GM19455 (cell line): ENCODE measurements around the gene KCNB1.

Experiments used
- ATAC-seq: cut with Tn5 transposase; IDR thresholded peaks from one replicate; pipeline ENCODE4 v1.9.1; 2021; ENCODE audit not compliant: unreplicated experiment

Gene KCNB1

GRCh38 chr20:49482621-49483017, at the start of gene KCNB1:
KCNB1 (minus strand) TSS chr20:49482668; CDS start chr20:49482480, 188 bp downstream.
- no peak for ATAC-seq

- no peak for ATAC-seq
Measured at GRCh38 chr20:49529470-49529869, 47.0 kb upstream of the KCNB1 start.

GRCh38 chr20:49526568-49526967, 44.1 kb upstream of the KCNB1 start:
- ATAC-seq: no peak

- ATAC-seq: no peak
Measured at GRCh38 chr20:49526056-49526455, 43.6 kb upstream of the KCNB1 start.

GRCh38 chr20:49523767-49524360, 41.4 kb upstream of the KCNB1 start:
- ATAC-seq: no peak

- no peak for ATAC-seq
Measured at GRCh38 chr20:49521356-49521755, 38.9 kb upstream of the KCNB1 start.

- ATAC-seq: no peak
Measured at GRCh38 chr20:49519777-49520359, 37.4 kb upstream of the KCNB1 start.

- ATAC-seq: no peak
Measured at GRCh38 chr20:49519212-49519712, 36.8 kb upstream of the KCNB1 start.

GRCh38 chr20:49518576-49518975, 36.1 kb upstream of the KCNB1 start:
- no peak for ATAC-seq

GRCh38 chr20:49517805-49518100, 35.3 kb upstream of the KCNB1 start:
- ATAC-seq: no peak

GRCh38 chr20:49516916-49517804, 34.7 kb upstream of the KCNB1 start:
- ATAC-seq: no peak

GRCh38 chr20:49515586-49515985, 33.1 kb upstream of the KCNB1 start:
- no peak for ATAC-seq

GRCh38 chr20:49513517-49513916, 31.0 kb upstream of the KCNB1 start:
- ATAC-seq: no peak

GRCh38 chr20:49513009-49513408, 30.5 kb upstream of the KCNB1 start:
- no peak for ATAC-seq

GRCh38 chr20:49511788-49512525, 29.5 kb upstream of the KCNB1 start:
- ATAC-seq: no peak

GRCh38 chr20:49510562-49511122, 28.2 kb upstream of the KCNB1 start:
- no peak for ATAC-seq

- ATAC-seq: no peak
Measured at GRCh38 chr20:49508435-49509199, 26.1 kb upstream of the KCNB1 start.

- no peak for ATAC-seq
Measured at GRCh38 chr20:49507741-49508434, 25.4 kb upstream of the KCNB1 start.

GRCh38 chr20:49505518-49505917, 23.1 kb upstream of the KCNB1 start:
- ATAC-seq: no peak

GRCh38 chr20:49503176-49503575, 20.7 kb upstream of the KCNB1 start:
- no peak for ATAC-seq
